T-helper 2 cell treated with Interferon-gamma antibody and Interleukin-4, amounts not matched to agents 5 μg/mL and 100 μg/mL, for 36 hours (primary cell): Measurements from ENCODE around the gene PUS1.
"Not testable (repeated sequence)": the region's sequence is repeated elsewhere in the genome, so short reads cannot be mapped to it uniquely, and the experiment has no call there.

Experiments used
- DNase-seq: peaks from one replicate; pipeline ENCODE4 v3.0.0; 2021; ENCODE audit warnings: low spot score
- H3K27ac Mint-ChIP-seq: one replicate; pipeline ENCODE4 v1.8.0; 2021; ENCODE audit warnings: mild to moderate bottlenecking, mixed read lengths
- H3K27me3 Mint-ChIP-seq: one replicate; pipeline ENCODE4 v1.8.0; 2021; ENCODE audit warnings: low read depth, mixed read lengths
- H3K36me3 Mint-ChIP-seq: one replicate; pipeline ENCODE4 v1.8.0; 2021; ENCODE audit warnings: low read depth, mixed read lengths
- H3K4me1 Mint-ChIP-seq: one replicate; pipeline ENCODE4 v1.8.0; 2021; ENCODE audit warnings: low read depth, mixed read lengths
- H3K4me3 Mint-ChIP-seq: one replicate; pipeline ENCODE4 v1.8.0; 2022; ENCODE audit warnings: mild to moderate bottlenecking, moderate library complexity, mixed read lengths
- H3K9me3 Mint-ChIP-seq: one replicate; pipeline ENCODE4 v1.8.0; 2021; ENCODE audit warnings: mixed read lengths

Gene PUS1

GRCh38 chr12:131960590-131961325, 31.7 kb downstream of the PUS1 start:
- peaks cover 30% of the 10 kb centered on the region for H3K4me1 Mint-ChIP-seq
- not testable (repeated sequence) for DNase-seq, H3K4me3 Mint-ChIP-seq, H3K27me3 Mint-ChIP-seq, H3K27ac Mint-ChIP-seq, H3K9me3 Mint-ChIP-seq
- peaks cover 23% of the 10 kb centered on the region for H3K36me3 Mint-ChIP-seq

GRCh38 chr12:131961328-131961727, 32.3 kb downstream of the PUS1 start:
- not testable (repeated sequence) for H3K9me3 Mint-ChIP-seq, H3K27me3 Mint-ChIP-seq, H3K27ac Mint-ChIP-seq, H3K4me3 Mint-ChIP-seq, DNase-seq
- Mint-ChIP-seq H3K36me3 (peaks cover 20% of the 10 kb centered on the region), H3K4me1 (peaks cover 24% of the 10 kb centered on the region)

GRCh38 chr12:131962069-131962468, 33.0 kb downstream of the PUS1 start:
- peaks cover 22% of the 10 kb centered on the region for H3K4me1 Mint-ChIP-seq

DNA sequence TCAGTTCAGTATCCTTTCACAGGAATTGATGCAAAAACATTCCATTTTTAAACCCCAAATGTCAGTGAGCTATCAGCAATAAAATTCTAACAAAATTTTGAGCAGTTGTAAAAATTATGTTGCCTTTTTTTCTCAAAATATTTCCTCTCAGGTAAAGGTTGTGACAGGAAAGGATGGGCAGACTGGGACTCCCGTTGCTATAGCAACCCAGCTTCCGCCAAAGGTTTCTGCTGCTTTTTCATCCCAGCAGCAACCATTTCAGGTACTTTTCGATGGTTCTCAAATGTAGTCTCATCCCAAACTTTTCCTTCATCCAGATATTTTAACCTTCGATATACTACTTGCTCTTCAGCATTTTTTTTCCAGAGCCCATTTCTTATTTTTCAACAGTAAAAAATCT, 34.3 kb downstream of the PUS1 start:
- H3K4me3 Mint-ChIP-seq, result no peak overlapping the region
- no peak for DNase-seq
- peaks cover 17% of the 10 kb centered on the region for H3K4me1 Mint-ChIP-seq
- no peaks in the 10 kb centered on the region for H3K27me3 Mint-ChIP-seq
- no peaks in the 10 kb centered on the region for H3K9me3 Mint-ChIP-seq
- H3K36me3 Mint-ChIP-seq, result peaks cover 20% of the 10 kb centered on the region
- H3K27ac Mint-ChIP-seq, result no peak overlapping the region

More at GRCh38 chr12:131962069-131962468, 33.0 kb downstream of the PUS1 start:
- H3K27me3 Mint-ChIP-seq, result no peaks in the 10 kb centered on the region
- peaks cover 20% of the 10 kb centered on the region for H3K36me3 Mint-ChIP-seq
- H3K4me3 Mint-ChIP-seq, result no peak overlapping the region
- H3K27ac Mint-ChIP-seq, result no peak overlapping the region
- no peak for DNase-seq
- H3K9me3 Mint-ChIP-seq, result no peaks in the 10 kb centered on the region

- Mint-ChIP-seq H3K36me3 (peaks cover 20% of the 10 kb centered on the region), H3K27ac (no peak overlapping the region), H3K27me3 (no peaks in the 10 kb centered on the region), H3K9me3 (no peaks in the 10 kb centered on the region), H3K4me1 (peaks cover 20% of the 10 kb centered on the region), H3K4me3 (no peak overlapping the region)
- DNase-seq, result no peak
Measured at GRCh38 chr12:131965073-131965472, 36.0 kb downstream of the PUS1 start.

DNA sequence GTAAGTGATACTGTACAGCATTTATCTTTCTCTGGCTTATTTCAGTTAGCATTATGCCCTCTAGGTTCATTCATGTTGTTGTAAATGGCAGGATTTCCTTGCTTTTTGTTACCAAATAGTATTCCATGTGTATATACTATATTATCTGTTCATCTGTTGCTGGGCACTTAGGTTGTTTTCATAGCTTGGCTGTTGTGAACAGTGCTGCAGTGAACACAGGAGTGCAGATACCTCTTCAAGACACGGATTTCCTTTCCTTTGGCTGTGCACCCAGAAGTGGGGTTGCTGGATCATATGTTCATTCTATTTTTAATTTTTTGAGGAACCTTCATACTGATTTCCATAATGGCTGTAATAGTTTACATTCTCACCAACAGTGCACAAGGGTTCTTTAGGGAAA, 42.1 kb downstream of the PUS1 start:
- peaks cover 8% of the 10 kb centered on the region for H3K4me1 Mint-ChIP-seq
- no peak overlapping the region for H3K4me3 Mint-ChIP-seq
- no peaks in the 10 kb centered on the region for H3K36me3 Mint-ChIP-seq
- H3K27me3 Mint-ChIP-seq, result no peaks in the 10 kb centered on the region
- H3K9me3 Mint-ChIP-seq, result no peaks in the 10 kb centered on the region
- no peak overlapping the region for H3K27ac Mint-ChIP-seq
- no peak for DNase-seq

GRCh38 chr12:131975228-131975627, 46.2 kb downstream of the PUS1 start:
- Mint-ChIP-seq H3K36me3 (peaks cover 5% of the 10 kb centered on the region), H3K27me3 (no peaks in the 10 kb centered on the region), H3K27ac (no peak overlapping the region), H3K4me1 (peaks cover 4% of the 10 kb centered on the region), H3K9me3 (no peaks in the 10 kb centered on the region), H3K4me3 (no peak overlapping the region)
- no peak for DNase-seq

- Mint-ChIP-seq H3K27ac (no peak overlapping the region), H3K36me3 (peaks cover 14% of the 10 kb centered on the region), H3K4me3 (no peak overlapping the region), H3K27me3 (no peaks in the 10 kb centered on the region), H3K4me1 (peaks cover 4% of the 10 kb centered on the region), H3K9me3 (no peaks in the 10 kb centered on the region)
- no peak for DNase-seq
Measured at GRCh38 chr12:131979606-131980005, 50.5 kb downstream of the PUS1 start.

DNA sequence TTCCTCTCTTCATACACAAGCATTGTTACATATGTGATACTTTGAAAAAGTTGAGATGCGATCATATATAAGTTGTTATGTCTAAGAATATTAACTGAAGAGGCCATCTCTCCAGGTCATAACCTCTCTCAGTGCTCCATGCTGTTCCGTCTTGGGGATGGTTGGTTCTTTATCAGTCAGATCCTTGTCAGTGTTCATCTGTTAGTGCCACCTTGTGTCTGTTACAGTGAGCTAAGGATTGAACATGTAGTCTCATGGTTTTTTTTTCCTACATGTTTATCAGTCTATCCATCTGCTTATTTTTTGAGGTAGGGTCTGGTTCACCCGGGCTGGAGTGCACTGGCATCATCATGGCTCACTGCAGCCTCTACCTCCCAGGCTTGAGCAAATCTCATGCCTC, 51.2 kb downstream of the PUS1 start:
- H3K4me1 Mint-ChIP-seq, result peaks cover 4% of the 10 kb centered on the region
- H3K27me3 Mint-ChIP-seq, result no peaks in the 10 kb centered on the region
- H3K27ac Mint-ChIP-seq, result no peak overlapping the region
- no peak overlapping the region for H3K4me3 Mint-ChIP-seq
- H3K9me3 Mint-ChIP-seq, result no peaks in the 10 kb centered on the region
- no peak for DNase-seq
- H3K36me3 Mint-ChIP-seq, result peaks cover 14% of the 10 kb centered on the region

DNA sequence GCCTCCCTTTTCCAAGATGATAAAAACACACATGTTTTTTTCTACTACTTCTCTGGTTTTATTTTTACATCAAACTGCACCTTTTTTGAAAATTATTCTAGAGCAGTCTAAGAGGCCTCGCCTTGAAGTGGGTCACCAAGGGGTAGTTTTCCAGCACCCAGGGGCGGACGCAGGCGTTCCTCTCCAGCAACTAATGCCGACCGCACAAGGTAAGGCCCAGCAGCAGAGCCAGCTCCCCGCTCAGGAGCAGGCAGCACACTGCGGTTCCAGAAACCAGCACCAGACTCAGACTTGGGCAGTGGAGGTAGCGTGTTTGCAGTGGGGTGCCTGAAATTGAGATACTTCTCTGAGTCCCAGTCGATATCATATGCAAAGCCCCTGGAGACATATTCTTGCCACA, 52.3 kb downstream of the PUS1 start:
- H3K4me3 Mint-ChIP-seq, result no peak overlapping the region
- peaks cover 4% of the 10 kb centered on the region for H3K4me1 Mint-ChIP-seq
- DNase-seq, result no peak
- H3K27ac Mint-ChIP-seq, result no peak overlapping the region
- H3K36me3 Mint-ChIP-seq, result peaks cover 15% of the 10 kb centered on the region
- H3K27me3 Mint-ChIP-seq, result no peaks in the 10 kb centered on the region
- no peaks in the 10 kb centered on the region for H3K9me3 Mint-ChIP-seq

DNA sequence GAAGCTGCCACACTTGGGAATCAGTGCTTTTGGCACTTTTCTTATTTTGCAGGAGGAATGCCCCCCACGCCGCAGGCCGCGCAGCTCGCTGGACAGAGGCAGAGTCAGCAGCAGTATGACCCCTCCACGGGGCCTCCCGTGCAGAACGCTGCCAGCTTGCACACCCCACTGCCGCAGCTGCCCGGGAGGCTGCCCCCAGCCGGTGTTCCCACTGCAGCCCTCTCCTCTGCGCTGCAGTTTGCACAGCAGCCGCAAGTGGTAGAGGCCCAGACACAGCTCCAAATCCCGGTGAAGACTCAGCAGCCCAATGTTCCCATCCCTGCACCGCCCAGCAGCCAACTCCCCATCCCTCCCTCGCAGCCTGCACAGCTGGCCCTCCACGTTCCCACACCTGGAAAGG, 53.0 kb downstream of the PUS1 start:
- DNase-seq, result no peak
- H3K4me3 Mint-ChIP-seq, result no peak overlapping the region
- H3K9me3 Mint-ChIP-seq, result no peaks in the 10 kb centered on the region
- no peak overlapping the region for H3K27ac Mint-ChIP-seq
- H3K4me1 Mint-ChIP-seq, result peaks cover 4% of the 10 kb centered on the region
- H3K27me3 Mint-ChIP-seq, result no peaks in the 10 kb centered on the region
- H3K36me3 Mint-ChIP-seq, result peaks cover 21% of the 10 kb centered on the region

GRCh38 chr12:131983026-131983425, 54.0 kb downstream of the PUS1 start:
- Mint-ChIP-seq H3K36me3 (peaks cover 23% of the 10 kb centered on the region), H3K27me3 (no peaks in the 10 kb centered on the region), H3K27ac (no peak overlapping the region), H3K4me3 (no peak overlapping the region), H3K4me1 (peaks cover 4% of the 10 kb centered on the region), H3K9me3 (no peaks in the 10 kb centered on the region)
- DNase-seq, result no peak

- H3K36me3 Mint-ChIP-seq, result peaks cover 23% of the 10 kb centered on the region
- no peak for DNase-seq
Measured at GRCh38 chr12:131983554-131983953, 54.5 kb downstream of the PUS1 start.

DNA sequence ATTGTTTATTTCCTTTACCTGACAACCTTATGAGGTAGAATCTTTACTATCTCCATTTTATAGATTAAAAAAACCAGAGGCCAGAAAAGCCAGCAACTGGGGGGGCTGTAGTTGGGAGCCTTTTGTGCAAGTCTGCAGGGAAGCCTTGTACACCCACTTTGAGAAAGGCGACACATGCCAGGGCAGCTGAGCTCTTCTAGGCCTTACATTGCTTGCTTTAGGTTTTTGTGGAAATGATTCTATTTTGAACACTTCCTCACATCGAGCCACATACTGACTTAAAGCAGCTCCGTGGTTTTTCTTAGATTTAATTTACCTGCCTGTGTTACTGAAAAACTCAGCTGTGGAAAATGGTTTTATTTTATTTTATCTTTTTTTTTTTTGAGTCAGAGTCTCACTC, 55.3 kb downstream of the PUS1 start:
- Mint-ChIP-seq H3K4me1 (peaks cover 4% of the 10 kb centered on the region), H3K4me3 (no peak overlapping the region), H3K9me3 (no peaks in the 10 kb centered on the region), H3K36me3 (peaks cover 27% of the 10 kb centered on the region), H3K27ac (no peak overlapping the region), H3K27me3 (no peaks in the 10 kb centered on the region)
- DNase-seq, result no peak

More at GRCh38 chr12:131983554-131983953, 54.5 kb downstream of the PUS1 start:
- Mint-ChIP-seq H3K27me3 (no peaks in the 10 kb centered on the region), H3K4me1 (peaks cover 4% of the 10 kb centered on the region), H3K4me3 (no peak overlapping the region), H3K27ac (no peak overlapping the region), H3K9me3 (no peaks in the 10 kb centered on the region)

DNA sequence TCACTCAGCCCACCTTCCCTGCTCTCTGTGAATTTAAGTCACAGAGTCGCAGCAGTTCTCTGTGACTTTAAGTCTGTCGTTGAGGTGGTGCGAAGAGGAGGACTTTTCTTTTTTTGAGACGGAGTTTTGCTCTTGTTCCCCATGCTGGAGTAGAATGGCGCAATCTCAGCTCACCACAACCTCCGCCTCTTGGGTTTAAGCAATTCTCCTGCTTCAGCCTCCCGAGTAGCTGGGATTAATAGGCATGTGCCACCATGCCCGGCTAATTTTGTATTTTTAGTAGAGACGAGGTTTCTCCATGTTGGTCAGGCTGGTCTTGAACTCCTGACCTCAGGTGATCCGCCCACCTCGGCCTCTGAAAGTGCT, 56.4 kb downstream of the PUS1 start:
- not testable (repeated sequence) for H3K4me3 Mint-ChIP-seq, H3K4me1 Mint-ChIP-seq, H3K27ac Mint-ChIP-seq, H3K9me3 Mint-ChIP-seq, H3K27me3 Mint-ChIP-seq, DNase-seq
- H3K36me3 Mint-ChIP-seq, result peaks cover 26% of the 10 kb centered on the region
